Endothelial cell of umbilical vein (primary cell): Measurements from ENCODE around the gene TRIM2.

Experiments
- CTCF ChIP-seq, 2 donors: IDR thresholded peaks; 1 replicate in 1 of 2; 2 replicates in 1 of 2; pipeline ENCODE4 v1.5.1; 2011; ENCODE audit warnings: low read length in 2 of 2, mild to moderate bottlenecking in 2 of 2, moderate library complexity in 2 of 2, control low read depth in 1 of 2, inconsistent platforms in 1 of 2, low read depth in 1 of 2; ENCODE audit not compliant: insufficient read depth in 1 of 2; ENCODE audit errors: extremely low read depth in 1 of 2
- EZH2 ChIP-seq: IDR thresholded peaks from 2 replicates; pipeline ENCODE4 v1.6.1; 2012; ENCODE audit warnings: borderline replicate concordance, low read depth, mild to moderate bottlenecking, moderate library complexity, low read length, inconsistent platforms; ENCODE audit not compliant: severe bottlenecking
- FOS ChIP-seq: IDR thresholded peaks from 2 replicates; pipeline ENCODE4 v1.6.1; 2011; ENCODE audit warnings: mild to moderate bottlenecking, low read length, moderate library complexity, borderline replicate concordance; ENCODE audit not compliant: insufficient read depth
- GATA2 ChIP-seq: IDR thresholded peaks from 2 replicates; pipeline ENCODE4 v1.7.0; 2011; ENCODE audit warnings: low read depth, mild to moderate bottlenecking, moderate library complexity, mixed read lengths, low read length; ENCODE audit not compliant: insufficient read length, insufficient read depth
- MAX ChIP-seq: IDR thresholded peaks from 2 replicates; pipeline ENCODE4 v1.6.1; 2011; ENCODE audit not compliant: insufficient read depth, insufficient read length
- MYC ChIP-seq: IDR thresholded peaks from one replicate; pipeline ENCODE4 v1.6.1; 2011; ENCODE audit warnings: mild to moderate bottlenecking, low read depth, low read length
- POLR2A ChIP-seq: IDR thresholded peaks from 2 replicates; pipeline ENCODE4 v1.6.1; 2012; ENCODE audit warnings: low read depth, mild to moderate bottlenecking, control low read depth, low read length
- POLR2AphosphoS5 ChIP-seq: IDR thresholded peaks from 2 replicates; pipeline ENCODE4 v1.6.1; 2012; ENCODE audit warnings: low read depth, mild to moderate bottlenecking, control low read depth, low read length, moderate library complexity; ENCODE audit not compliant: insufficient read depth

- no peak for TF ChIP-seq POLR2A
- no peak for TF ChIP-seq CTCF (IDR thresholded peaks at IDR 0.05; ENCODE audit: extremely low read depth in 1 of 2, insufficient read depth in 1 of 2, low read depth in 1 of 2, low read length in 2 of 2)
- TF ChIP-seq EZH2, result no peak
- TF ChIP-seq MAX, result no peak
- no peak for TF ChIP-seq POLR2AphosphoS5
- no peak for TF ChIP-seq MYC
- no peak for TF ChIP-seq FOS
- no peak for TF ChIP-seq GATA2
Measured at GRCh38 chr4:153275380-153276276, 71.4 kb downstream of the TRIM2 start.
